Activated CD8-positive, alpha-beta memory T cell treated with anti-CD3 and anti-CD28 coated beads for 24 hours (primary cell): ENCODE results near the gene WASHC1.
A peak's percentile ranks its signal among the peaks of the same experiment; 100 is the strongest.
"Not testable (repeated sequence)": the region's sequence is repeated elsewhere in the genome, so short reads cannot be mapped to it uniquely, and the experiment has no call there.

Experiments used
- DNase-seq: peaks from one replicate; pipeline ENCODE4 v3.0.0-alpha.2; 2020

Gene WASHC1

GRCh38 chr9:29356-29755, at the start of gene WASHC1:
WASHC1 (minus strand) TSS chr9:29456; CDS start chr9:24999, 4,457 bp downstream.
- DNase-seq = not testable (repeated sequence)

GRCh38 chr9:78333-78732, 49.1 kb upstream of the WASHC1 start:
- DNase-seq = not testable (repeated sequence)

DNA sequence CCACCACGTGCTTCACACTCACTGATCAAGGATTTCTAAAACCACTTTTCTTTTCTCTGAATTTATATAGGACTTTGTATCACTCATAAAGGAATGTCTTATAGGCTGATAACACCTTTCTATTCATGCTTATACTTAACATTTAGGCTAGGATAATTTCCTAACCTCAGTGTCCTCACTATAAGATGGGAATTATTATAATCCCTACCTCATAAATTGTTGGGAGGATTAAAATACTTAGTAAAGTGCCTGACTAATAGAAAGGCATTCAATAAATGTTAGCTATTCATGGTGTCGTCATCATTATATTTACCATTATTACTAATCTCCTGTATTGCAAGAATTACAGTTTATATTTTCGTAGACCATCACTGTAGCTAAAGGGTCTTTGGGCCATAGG, 47.1 kb upstream of the WASHC1 start:
- not testable (repeated sequence) for DNase-seq

- not testable (repeated sequence) for DNase-seq
These were observed 44.8 kb upstream of the WASHC1 start for GRCh38 chr9:73900-74525.

GRCh38 chr9:73076-73899, 44.0 kb upstream of the WASHC1 start:
- DNase-seq = peak; percentile 65

- DNase-seq = peak; percentile 66
These were observed 33.9 kb upstream of the WASHC1 start for GRCh38 chr9:63031-63629.

- not testable (repeated sequence) for DNase-seq
These were observed 23.4 kb upstream of the WASHC1 start for GRCh38 chr9:52678-53077.

DNA sequence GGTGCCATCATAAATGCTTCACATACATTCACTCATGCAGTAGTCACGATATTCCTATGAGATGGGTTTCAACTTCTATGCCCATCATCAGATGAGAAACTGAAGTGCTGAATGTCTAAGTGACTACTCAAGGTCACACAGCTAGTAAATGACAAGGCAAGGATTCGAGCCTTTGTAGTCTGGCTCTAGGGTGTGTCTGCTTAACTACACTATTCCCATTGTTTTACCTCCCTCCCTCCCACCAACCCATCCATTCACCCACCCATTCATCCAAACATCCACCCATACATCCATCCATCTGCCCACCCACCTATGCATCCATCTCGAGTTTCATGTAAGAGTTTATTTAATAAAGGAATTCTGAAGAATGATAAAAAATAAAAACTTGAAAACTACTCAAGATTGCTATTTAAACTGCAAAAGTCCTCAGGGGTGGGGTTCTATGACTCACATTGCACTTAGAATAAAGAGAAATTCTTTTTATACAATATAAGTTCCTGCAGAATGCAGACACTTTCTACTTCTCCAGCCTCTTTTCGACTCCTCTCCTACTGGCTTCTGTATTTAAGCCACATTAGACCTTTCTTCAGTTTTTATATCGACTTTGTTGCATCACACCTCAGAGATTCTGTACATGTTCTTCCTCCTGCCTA, 19.1 kb upstream of the WASHC1 start:
- DNase-seq = not testable (repeated sequence)

GRCh38 chr9:46639-47271, 17.5 kb upstream of the WASHC1 start:
- not testable (repeated sequence) for DNase-seq

GRCh38 chr9:46164-46563, 16.9 kb upstream of the WASHC1 start:
- DNase-seq = not testable (repeated sequence)

GRCh38 chr9:45180-45878, 16.1 kb upstream of the WASHC1 start:
- DNase-seq = not testable (repeated sequence)

- DNase-seq = not testable (repeated sequence)
These were observed 15.2 kb upstream of the WASHC1 start for GRCh38 chr9:44416-44815.

DNA sequence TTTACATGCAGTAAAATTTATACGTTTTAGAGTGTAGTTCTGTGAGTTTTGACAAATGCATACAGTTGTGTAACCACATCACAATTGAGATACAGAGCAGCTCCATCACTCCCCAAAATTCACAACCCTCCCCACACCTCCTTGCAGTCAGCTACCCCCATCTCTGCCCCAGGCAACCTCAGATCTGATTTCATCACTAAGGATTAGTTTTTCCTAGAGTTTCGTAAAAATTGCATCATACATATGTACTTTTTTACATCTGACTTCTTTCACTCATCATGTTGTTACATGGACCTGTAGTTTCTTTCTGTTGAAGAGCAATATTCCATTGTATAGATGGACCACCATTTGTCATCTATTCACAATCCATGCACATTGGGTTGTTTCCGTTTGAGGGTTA, 14.4 kb upstream of the WASHC1 start:
- DNase-seq = not testable (repeated sequence)

GRCh38 chr9:43116-43515, 13.9 kb upstream of the WASHC1 start:
- DNase-seq = not testable (repeated sequence)

- not testable (repeated sequence) for DNase-seq
These were observed 12.6 kb upstream of the WASHC1 start for GRCh38 chr9:41819-42218.

DNA sequence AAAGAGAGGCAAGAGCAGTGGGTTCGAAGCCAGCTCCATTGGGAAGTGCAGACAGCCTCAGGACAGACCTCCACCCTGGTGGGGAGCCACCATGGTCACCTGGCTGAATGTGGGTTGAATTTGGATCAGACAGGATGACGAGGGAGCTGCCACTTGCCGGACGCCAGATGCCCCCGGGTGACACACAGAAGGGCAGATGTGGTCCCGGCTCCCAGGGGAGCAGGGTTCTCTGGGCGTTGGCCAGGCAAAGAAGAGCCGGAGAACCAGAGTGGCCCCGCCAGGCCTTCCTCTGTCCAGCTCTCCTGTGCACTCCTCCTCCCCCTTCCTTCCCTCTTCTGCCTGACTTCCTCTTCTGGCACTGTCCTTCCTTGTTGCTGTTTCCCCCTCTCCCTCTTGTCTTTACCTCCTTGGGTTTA, 12.0 kb upstream of the WASHC1 start:
- not testable (repeated sequence) for DNase-seq

DNA sequence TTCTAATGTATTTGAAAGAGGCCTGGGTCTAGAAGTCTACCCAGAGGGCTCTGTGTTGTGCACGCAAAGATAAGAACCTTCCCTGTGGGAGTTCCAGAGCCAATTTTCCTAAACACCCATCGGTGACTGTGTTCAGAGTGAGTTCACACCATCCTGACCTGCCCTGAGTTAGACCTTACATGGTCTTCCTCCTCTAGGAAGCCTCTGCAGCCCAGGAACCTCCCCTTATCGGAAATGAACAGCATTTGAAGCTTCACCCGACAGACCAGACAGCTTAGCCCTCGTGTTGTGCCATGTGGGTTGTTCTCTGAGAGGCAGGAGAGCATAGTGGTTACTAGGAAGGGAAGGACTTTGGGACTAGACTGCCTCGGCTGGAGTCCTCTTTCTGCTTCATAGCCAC, 3.1 kb upstream of the WASHC1 start:
- not testable (repeated sequence) for DNase-seq

- DNase-seq = peak; percentile 61
These were observed 481 bp downstream of the WASHC1 start for GRCh38 chr9:28775-29174.

DNA sequence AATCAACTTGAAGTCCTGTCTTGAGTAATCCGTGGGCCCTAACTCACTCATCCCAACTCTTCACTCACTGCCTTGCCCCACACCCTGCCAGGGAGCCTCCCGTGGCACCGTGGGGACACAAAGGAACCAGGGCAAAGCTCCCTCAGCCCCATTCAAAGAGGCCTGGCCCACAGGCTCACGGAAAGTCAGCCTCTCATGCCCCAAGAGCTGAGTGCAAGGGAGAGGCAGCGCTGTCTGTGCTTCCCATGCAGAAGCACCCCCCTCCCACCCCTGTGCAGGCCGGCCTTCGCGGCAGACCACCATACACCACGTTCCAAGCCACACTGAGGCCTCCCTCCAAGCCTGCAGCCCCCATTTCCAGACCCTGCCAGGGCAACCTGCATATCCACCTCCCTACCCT, 7.6 kb downstream of the WASHC1 start:
- DNase-seq = not testable (repeated sequence)

DNA sequence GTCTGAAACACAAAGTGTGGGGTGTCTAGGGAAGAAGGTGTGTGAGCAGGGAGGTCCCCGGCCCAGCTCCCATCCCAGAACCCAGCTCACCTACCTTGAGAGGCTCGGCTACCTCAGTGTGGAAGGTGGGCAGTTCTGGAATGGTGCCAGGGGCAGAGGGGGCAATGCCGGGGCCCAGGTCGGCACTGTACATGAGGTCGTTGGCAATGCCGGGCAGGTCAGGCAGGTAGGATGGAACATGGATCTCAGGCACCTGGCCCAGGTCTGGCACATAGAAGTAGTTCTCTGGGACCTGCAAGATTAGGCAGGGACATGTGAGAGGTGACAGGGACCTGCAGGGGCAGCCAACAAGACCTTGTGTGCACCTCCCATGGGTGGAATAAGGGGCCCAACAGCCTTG, 12.4 kb downstream of the WASHC1 start:
- DNase-seq = not testable (repeated sequence)

DNA sequence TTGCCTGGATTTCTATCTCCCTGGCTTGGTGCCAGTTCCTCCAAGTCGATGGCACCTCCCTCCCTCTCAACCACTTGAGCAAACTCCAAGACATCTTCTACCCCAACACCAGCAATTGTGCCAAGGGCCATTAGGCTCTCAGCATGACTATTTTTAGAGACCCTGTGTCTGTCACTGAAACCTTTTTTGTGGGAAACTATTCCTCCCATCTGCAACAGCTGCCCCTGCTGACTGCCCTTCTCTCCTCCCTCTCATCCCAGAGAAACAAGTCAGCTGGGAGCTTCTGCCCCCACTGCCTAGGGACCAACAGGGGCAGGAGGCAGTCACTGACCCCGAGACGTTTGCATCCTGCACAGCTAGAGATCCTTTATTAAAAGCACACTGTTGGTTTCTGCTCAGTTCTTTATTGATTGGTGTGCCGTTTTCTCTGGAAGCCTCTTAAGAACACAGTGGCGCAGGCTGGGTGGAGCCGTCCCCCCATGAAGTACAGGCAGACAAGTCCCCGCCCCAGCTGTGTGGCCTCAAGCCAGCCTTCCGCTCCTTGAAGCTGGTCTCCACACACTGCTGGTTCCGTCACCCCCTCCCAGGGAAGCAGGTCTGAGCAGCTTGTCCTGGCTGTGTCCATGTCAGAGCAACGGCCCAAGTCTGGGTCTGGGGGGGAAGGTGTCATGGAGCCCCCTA, 15.0 kb downstream of the WASHC1 start:
- DNase-seq = not testable (repeated sequence)
